ENCODE measurements around the gene SFMBT1.

The SFMBT1 gene, protein sequence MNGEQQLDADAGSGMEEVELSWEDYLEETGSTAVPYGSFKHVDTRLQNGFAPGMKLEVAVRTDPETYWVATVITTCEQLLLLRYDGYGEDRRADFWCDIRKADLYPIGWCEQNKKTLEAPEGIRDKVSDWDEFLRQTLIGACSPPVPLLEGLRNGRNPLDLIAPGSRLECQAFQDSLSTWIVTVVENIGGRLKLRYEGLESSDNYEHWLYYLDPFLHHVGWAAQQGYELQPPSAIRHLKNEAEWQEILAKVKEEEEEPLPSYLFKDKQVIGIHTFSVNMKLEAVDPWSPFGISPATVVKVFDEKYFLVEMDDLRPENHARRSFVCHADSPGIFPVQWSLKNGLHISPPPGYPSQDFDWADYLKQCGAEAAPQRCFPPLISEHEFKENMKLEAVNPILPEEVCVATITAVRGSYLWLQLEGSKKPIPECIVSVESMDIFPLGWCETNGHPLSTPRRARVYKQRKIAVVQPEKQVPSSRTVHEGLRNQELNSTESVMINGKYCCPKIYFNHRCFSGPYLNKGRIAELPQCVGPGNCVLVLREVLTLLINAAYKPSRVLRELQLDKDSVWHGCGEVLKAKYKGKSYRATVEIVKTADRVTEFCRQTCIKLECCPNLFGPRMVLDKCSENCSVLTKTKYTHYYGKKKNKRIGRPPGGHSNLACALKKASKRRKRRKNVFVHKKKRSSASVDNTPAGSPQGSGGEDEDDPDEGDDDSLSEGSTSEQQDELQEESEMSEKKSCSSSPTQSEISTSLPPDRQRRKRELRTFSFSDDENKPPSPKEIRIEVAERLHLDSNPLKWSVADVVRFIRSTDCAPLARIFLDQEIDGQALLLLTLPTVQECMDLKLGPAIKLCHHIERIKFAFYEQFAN

DNA sequence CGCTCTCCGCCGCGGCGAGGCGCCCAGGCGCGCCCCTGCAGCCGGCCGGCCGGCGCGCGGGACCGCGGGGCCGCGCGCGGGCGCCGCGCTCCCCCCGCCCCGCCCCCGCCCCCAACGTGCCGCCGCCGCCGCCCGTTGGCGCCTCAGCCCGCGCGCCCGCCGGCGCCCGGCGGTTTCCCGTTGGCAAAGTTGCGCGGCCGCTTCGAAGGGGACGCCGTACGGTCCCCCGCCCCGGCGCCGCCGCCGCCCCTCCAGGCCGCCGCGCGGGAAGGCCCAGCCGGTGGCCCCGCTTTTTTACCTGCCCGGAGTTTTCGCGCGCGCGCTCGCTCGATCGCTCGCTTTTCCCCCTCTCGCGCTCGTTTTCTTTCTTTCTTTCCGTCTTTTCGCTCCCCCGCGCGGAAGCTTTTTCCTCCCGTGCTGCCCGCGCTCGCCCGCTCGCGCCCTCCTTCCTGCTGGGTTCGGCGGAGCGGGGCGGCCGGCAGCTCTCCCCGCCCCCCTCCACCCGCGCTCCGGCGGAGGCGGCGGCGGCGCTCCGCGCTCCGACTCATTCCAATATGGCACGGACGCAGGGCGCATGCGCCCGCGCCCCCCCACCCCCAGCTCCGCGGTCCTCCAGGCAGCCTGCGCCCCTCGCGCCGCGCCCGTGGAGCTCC, at the start of gene SFMBT1:
SFMBT1 (minus strand) TSS at position 556 of the 653 bp plus-strand sequence. CDS start 76,945 bp downstream, outside the sequence.
- peak; percentile 82 for DNase-seq

DNA sequence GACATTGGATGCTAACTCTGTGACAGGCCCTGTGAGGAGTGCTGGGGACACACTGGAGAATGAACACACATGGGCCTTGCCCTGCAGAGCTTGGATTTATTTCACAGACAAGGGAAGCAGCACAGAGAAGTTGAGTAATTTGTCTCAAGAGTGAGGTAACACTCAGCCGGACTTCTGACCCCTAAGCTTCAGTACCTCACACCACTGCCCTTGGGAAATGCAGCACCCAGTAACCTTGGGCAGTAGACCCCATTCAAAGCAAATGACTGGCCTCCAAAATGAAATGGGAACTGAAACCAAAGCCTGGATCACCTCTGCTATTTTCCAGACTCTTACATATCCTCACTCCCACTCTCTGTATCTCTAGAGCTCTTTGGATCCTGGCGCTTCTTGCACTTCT, 47.1 kb upstream of the SFMBT1 start:
- no peak for DNase-seq

DNA sequence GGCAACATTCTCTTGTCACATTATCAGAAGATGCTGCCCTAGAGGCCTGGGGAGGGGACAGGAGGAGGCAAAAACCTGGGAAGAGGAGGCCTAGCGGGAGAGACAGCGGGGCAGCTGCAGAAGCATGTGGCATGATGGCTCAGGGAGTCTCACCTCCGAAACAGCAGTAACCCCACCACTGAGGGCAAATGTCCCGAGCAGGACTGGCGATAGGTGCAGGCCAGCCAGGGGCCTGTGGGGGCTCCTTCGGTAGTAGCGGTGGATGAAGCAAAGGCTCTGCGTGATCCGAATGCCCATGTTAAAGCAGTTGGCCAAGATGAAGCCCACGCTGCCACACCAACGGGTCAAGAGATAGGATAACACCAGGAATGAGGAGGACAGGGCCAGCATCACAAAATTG, 46.3 kb upstream of the SFMBT1 start:
- no peak for DNase-seq

DNA sequence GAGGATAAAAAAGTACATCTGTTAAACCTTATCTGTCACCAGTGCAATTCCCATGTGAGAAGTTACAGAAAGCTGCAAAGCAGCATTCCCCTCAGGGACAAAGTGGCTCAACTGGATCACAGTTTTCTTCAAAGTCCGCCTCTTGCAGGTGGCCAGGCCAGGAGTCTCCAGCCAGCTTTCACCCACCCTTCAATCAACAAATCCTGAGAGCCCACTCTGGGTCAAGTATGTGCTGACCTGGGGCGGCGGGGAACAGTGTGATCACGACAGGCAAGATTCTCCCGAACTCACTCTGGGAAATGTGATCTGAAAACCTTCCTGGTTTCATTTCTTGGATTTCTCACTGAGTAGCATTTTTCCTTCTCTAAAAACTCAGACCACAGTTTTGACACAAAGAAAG, 45.1 kb upstream of the SFMBT1 start:
- DNase-seq, result no peak

DNA sequence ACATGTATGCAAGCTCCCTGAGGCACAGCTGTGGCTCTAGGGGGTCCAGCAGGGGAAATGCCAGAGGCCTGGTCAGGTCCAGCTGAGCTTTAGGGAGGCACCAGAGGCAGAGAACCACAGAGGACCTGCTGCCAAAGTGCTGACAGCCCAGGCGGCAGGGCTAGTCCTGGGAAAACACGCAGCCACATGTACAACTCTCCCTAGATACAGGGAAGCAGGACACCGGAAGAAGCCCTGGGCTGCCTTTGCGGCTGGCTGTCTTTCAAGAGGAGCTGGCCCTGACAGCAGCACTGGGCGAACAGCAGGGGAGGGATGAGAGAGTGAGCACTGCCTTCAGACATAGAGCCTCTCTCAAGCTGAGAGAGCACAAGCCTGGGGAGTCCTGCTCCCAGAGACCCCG, 43.6 kb upstream of the SFMBT1 start:
- no peak for DNase-seq

DNA sequence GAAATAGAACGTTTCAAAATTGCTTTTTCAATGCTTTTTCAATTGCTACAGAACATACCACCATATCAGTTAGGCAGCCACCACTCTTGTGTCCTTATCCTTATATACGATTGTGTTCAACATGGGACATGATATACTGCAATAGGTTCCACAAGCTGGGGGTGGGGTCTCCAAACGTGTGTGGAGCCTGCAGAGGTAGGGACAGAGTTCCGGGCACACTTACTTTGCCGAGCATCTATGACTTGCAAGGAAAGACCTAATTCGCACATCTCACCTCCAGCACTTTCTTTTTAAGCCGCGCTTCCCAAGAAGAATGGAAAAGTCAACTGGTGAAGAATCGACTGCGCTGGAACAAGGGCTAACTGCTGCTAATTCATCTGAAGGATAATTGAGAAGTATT, 39.6 kb upstream of the SFMBT1 start:
- no peak for DNase-seq

DNA sequence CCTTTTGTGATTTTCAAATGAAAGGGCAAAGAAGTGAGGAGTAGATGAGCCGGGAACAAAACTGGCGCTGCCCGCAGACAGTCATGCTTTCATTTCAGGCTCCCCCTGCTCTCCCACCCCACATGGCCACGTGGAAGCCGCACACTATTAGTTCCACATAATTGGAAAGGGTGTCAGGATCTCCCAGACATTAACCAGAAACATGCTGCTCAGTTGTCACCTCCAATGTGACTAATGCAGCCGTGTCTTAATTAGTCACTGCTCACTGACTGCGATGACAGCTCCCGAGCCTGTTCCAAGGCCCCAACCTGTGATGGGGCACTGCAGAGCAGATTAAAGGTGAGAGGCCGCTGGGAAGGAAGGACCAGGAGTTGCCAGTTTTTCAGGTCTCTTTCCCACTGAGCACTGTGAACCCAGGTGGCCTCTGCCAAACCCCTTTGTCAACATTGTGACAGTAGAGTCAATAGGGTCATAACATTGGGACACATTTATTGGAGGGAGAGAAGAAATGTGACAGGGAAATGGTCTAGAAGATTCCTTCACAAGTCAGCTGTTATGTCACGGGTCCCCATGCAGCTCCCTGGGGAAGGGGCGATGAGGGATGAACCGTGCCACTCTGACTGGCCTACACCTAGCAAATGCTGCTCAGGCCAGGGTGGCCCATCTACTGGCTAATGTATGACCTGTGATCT, 38.6 kb upstream of the SFMBT1 start:
- DNase-seq, result no peak

DNA sequence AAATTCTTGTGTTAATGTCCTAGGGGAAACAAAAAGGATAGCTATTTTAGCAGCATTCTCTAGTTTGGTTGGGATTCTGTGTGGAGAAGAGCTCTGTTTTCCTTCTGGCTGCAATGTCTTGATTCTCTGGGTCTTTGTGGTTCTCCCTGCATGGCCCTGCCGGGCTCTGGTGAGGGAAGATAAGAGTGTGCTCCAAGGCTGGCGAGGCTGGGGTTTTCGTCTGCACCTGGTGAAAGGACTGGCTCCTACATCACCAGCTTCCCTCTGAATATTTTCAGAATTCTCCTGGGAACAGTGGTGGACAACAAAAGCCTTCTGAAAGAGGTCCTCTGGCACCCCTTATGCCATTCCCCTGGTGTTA, 38.1 kb upstream of the SFMBT1 start:
- DNase-seq, result no peak

DNA sequence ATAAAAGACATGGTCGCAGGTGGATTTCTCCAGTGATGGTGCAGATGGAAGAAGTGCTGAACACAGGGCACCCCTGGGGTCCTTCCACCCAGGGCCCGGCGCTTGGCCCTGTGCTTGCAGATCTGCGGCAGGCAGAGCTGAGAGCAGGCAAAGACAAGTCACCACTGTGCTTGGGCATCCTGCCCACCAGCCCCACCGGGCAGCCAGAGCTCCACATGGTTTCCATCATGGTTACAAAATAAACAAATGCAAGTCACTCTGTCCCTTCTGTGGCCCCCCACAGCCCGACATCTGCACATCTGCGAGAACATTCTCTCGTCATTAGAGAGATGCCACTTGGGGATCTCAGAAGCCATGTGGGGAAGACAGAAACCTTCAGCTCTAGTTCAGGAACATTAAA, 37.6 kb upstream of the SFMBT1 start:
- no peak for DNase-seq

DNA sequence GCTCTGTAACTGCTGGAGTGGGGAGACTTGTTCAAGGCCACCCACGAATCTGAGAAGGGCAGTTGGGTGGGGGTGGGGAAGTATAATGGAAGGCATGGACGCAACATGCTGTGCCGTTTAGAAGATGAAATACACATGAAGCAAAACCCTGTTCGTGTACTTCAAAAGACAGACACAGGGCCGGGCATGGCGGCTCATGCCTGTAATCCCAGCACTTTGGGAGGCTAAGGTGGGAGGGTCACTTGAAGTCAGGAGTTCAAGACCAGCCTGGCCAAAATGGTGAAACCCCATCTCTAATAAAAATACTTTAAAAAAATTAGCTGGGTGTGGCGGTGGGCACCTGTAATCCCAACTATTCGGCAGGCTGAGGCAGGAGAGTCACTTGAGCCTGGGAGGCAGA, 36.9 kb upstream of the SFMBT1 start:
- no peak for DNase-seq

DNA sequence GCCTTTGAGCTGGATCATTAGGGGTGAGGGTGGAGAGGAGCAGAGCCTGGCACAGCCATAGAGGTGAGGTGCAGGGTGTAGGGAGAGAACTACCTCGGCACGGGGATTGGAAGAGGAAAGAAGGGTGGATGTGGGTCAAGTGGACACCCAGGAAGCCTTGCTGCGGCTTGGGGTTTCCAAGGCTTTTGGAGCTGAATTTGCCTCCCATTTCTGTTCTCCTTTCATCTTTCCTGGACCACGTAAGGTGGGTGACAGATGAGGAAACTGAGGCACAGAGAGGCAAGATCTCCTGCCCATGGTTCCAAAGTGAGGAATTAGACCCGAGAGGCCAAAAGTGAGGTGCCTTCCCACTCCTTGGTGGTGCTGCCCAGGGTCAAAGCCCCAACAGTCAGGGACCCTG, 35.4 kb upstream of the SFMBT1 start:
- no peak for DNase-seq

DNA sequence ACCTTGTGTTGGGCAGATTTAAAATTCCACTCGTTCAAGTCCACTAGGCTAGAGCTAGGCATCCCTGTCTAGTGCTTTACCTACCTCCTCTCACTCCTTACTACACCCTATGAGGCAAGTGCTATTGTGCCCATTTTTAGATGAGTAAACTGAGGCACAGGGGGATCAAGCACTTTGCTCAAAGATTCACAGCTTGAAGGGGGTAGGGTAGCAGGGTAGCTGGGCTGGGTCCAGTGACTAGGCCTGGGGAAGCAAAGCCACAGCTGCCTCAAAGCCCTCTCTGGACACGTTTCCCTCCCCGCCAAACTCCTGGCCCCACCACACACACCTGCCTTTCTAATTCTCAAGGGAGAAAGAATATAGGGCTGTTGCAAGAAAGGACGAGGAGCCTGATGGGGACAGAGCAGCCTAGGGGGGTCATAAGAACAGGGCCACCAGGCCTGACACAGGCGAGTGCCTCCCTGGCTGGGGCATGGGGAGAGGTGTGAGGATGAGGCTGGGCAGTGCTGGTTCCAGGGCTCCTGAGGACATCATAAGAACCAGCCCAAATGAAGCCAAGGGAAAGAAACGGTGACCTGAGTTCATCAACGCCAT, 34.8 kb upstream of the SFMBT1 start:
- DNase-seq, result no peak

DNA sequence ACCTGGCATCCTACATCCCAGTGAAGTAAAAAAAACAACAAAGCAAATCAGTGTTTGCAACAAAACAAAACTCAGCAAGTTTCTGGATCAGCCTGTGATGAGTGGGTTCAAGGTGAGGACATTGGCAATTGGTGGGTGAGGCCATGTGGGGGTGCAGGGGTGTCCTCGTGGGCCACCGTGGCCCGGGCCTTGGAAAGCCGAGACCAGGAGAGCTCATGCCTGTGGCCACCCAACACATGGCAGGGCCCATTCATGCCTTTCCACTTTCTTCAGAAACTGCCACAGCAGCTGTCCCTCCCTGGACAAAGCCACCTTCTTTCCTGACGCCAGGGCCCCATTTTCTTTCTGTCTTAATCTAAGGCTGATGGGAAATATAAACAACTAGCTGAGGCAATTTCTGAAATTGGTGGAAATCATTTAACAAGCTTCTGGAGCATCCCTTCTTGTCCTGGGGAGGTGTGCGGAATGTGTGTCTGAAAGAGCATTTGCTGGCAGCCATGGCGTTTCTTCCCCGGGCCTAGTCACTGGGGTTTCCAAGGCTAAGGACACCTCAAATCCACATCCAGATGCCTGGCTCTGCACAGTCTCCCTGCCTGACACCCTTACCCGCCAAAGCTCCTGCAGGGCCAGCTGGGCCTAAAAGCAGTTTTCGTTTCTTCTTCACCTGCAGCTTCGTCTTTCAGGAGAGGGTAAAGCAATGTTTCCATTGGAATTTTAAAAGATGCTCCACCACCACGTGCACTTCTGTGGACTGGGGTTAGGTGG, 34.1 kb upstream of the SFMBT1 start:
- no peak for DNase-seq

DNA sequence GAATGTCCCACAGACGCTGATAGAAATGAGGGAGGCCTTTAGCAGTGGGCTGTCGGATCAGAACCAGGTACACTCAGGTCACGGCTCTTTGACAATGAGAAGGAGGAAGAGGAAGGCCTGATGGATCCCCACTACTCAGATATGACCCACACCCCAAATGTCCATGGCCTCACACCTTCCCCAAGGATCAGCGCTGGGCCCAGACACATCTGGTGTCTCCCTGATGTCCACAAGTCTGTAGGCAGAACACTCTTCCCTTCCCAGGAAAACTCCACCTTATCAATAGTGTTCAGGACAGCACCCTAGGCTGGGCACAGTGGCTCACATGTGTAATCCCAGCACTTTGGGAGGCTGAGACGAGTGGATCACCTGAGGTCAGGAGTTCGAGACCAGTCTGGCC, 33.3 kb upstream of the SFMBT1 start:
- DNase-seq, result no peak

DNA sequence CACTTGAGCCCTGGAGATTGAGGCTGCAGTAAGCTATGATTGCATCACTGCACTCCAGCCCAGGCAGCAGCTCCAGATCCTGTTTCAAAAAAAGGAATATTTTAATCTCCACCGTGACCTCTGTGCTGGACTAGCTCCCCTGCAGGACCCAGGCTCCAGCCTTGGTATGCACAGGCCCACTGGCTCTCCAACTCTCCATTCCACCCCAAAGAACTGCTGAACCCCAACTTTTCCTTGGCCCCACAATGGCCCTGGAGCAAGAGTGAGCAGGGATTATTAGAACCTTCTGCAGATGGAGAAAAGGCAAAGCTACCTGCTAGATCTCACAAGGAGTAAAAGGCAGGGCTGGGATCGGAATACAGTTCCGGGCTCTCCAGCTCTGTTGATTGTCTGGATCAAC, 32.8 kb upstream of the SFMBT1 start:
- no peak for DNase-seq

DNA sequence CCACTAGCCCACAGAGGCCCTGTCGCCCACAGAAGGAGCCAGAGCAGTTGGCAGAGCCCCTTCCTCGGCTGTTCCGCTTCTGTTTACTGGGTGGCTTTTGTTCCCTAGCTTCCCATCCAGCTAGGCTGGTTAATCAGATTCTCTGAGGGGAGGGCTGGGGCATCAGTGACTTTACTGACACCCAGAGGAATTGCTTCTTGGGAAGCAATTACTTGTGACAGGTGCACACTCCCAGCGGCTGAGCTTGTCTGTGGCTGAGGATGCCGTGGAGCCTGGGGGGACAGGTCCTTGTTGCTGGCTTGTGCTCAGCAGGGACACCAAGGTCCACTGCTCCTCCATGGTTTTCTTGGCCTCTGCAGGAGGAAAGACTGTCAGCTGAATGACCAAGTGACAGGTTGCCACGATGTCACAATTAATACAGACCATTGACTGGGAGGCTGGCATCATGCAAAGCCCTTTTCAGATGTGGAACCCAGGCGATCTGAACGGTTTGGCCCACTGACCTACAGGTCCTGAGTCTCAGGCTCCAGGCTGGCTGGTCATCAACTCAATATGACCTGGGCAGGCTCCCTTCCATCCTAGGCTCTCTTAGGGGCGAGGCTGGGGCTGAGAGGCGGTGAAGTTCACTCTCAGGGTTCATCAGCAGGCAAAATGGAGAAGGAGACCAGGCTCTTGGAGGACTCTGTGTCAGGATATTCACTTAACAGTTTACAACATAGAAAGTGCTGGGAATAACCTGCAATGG, 31.8 kb upstream of the SFMBT1 start:
- DNase-seq, result no peak

DNA sequence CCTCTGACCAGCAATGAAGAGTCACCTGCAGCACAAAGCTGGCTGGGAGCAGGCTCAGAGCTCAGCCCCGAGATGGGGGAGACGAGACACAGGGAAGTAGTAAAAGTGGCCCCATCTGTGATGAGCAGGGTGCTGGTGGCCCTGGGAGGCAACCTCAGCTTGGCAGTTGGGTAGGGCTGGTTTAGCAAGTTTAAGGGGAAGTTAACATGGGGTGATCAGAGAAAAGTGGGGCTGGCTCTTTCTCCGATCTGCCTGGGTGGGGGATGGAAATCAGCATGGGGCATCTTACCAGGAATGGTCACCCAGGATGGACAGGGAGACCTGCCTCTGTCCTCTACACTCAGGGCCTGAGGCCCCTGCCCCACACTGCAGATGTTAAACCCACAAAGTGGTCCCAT, 29.9 kb upstream of the SFMBT1 start:
- DNase-seq, result no peak

DNA sequence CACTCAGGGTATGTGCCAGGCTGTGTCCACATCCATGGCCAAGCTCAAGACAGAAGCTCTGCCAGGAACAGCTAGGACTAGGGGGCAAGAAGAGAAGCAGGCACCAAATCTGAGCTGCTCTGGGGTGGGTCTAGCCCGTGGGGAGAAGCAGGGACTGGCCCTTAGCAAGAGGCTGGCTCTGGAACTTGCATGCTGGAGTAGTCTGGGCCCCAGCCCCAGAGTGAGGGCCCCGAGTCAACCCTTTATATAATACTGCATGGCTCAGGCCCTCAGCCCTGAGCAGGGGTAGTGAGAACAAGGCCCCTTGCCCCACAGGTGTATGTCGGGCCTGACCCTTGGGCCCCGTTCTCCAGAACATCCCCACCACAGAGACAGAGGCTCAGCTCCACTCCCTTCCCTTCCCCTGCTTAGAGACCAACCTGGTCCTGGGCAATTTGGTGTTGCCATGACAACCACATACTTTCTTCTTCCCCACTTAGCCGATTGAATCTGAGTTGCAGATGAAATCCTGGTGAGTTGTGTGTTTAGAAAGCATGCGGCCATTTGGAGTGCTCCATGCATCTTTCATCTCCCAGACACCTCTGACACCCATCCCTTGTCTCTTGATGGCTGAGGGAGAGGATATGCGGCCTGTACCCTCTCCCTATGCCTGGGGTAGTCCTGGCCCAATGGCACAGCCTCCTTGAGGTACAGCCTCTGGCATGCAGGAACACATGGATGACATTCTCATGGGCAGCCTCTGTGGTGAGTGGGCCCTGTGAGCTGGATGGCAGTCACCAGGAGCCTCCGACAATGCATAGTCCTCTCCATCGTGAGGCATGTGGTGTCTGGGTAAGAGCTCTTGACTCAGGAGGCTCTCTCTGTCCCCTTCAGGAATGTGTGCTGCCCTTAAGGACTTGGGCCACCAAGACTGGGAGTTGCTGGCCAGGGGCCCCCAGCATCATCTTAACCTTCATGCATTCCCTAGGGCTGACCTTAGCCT, 29.2 kb upstream of the SFMBT1 start:
- DNase-seq, result no peak

DNA sequence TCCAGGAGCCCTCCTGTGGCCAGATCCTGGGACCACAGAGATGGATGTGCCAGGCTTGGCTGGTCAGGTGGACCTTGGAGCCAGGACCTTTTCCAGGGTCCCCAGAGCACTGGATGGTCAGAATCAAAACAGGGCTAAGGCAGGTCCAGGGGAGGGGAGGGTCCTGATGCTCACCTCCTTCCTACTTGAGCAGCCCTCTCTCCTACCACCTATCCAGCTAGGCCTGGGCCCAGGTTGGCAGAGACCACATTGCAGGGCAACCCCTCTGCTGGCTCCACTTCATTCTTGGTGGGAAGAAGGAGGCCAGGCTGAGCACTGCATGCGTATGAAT, 28.5 kb upstream of the SFMBT1 start:
- no peak for DNase-seq
